Measurements from ENCODE around the gene RFX3.

Gene RFX3

DNA sequence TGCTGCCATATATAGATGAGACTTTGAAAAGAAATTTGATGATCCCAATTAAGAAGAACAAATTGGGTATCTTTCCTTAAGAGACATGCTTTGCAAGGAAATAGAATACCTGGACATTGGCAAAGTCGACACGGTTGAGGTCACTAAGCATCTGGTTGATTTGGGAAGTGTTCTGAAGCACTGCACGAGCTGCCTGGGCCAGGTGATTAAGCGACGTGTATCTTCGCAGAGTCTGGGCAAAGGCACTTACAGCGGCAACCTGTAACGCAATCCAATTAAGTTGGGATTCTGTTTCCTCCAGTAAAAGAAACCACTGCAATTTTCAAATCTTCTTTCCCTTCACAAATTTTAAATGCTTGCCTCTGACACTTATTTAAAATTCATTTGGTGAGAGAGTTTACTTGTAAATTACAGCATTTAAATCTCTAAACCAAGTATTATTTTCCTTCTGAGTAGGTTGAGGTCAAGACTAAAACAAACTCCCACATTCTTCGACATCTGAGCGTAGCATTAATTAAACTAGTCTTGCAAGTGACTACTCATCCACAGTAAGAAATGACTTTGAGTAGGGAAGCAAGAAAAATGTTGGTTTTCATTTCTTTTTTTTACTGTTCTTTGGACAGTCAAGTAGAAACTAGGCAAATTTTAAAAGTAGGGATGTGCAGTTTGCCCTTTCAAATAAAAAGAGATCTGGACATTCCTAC, 262.8 kb downstream of the RFX3 start:
- Histone ChIP-seq H3K36me3 (ENCODE audit: insufficient read depth, low read length) (no peaks in the 10 kb centered on the region), H3K9me3 (replicated peaks; ENCODE audit: low read length) (no peaks in the 10 kb centered on the region), H3K4me3 (ENCODE audit: low read length) (no peak overlapping the region), H3K4me1 (ENCODE audit: control insufficient read depth, insufficient read depth, low read length) (no peaks in the 10 kb centered on the region), H3K4me2 (ENCODE audit: low read length) (no peak overlapping the region), H3K27me3 (ENCODE audit: control insufficient read depth, insufficient read depth, low read length) (no peaks in the 10 kb centered on the region), H3K9ac (ENCODE audit: low read depth, low read length) (no peak overlapping the region)

- H3K36me3 ChIP-seq (ENCODE audit: insufficient read depth, low read length): no peaks in the 10 kb centered on the region
- no peak overlapping the region for H3K4me2 ChIP-seq (ENCODE audit: low read length)
- no peaks in the 10 kb centered on the region for H3K4me1 ChIP-seq (ENCODE audit: control insufficient read depth, insufficient read depth, low read length)
- no peaks in the 10 kb centered on the region for H3K27me3 ChIP-seq (ENCODE audit: control insufficient read depth, insufficient read depth, low read length)
- H3K4me3 ChIP-seq (ENCODE audit: low read length): no peak overlapping the region
- H3K9me3 ChIP-seq (replicated peaks; ENCODE audit: low read length): no peaks in the 10 kb centered on the region
- H3K9ac ChIP-seq (ENCODE audit: low read depth, low read length): no peak overlapping the region
These were observed 264.3 kb downstream of the RFX3 start for GRCh38 chr9:3261484-3261883.

GRCh38 chr9:3256571-3257330, 269.1 kb downstream of the RFX3 start:
- H3K27me3 ChIP-seq (ENCODE audit: control insufficient read depth, insufficient read depth, low read length): no peaks in the 10 kb centered on the region
- no peak overlapping the region for H3K9ac ChIP-seq (ENCODE audit: low read depth, low read length)
- no peak overlapping the region for H3K4me3 ChIP-seq (ENCODE audit: low read length)
- H3K4me2 ChIP-seq (ENCODE audit: low read length): no peak overlapping the region
- no peaks in the 10 kb centered on the region for H3K4me1 ChIP-seq (ENCODE audit: control insufficient read depth, insufficient read depth, low read length)
- H3K9me3 ChIP-seq (replicated peaks; ENCODE audit: low read length): no peaks in the 10 kb centered on the region
- no peaks in the 10 kb centered on the region for H3K36me3 ChIP-seq (ENCODE audit: insufficient read depth, low read length)

DNA sequence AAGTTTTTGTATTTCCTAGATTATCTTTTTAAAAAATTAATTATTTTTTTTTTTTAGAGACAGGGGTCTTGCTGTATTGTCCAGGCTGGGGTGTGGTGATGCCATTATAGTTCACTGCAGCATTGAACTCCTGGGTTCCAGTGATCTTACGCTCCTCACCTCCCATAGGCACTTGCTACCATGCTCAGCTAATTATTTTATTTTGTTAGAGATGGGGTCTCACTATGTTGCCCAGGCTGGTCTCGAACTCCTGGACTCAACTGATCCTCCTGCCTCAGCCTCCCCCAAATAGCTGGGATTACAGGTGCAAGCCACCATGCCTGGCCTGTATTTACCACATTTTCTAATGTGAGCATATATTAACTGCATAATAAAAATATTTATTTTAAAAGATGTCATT, 274.5 kb downstream of the RFX3 start:
- Histone ChIP-seq H3K4me1 (ENCODE audit: control insufficient read depth, insufficient read depth, low read length) (no peaks in the 10 kb centered on the region), H3K4me3 (ENCODE audit: low read length) (no peak overlapping the region), H3K27me3 (ENCODE audit: control insufficient read depth, insufficient read depth, low read length) (no peaks in the 10 kb centered on the region), H3K9ac (ENCODE audit: low read depth, low read length) (no peak overlapping the region), H3K4me2 (ENCODE audit: low read length) (no peak overlapping the region), H3K9me3 (replicated peaks; ENCODE audit: low read length) (no peaks in the 10 kb centered on the region), H3K36me3 (ENCODE audit: insufficient read depth, low read length) (no peaks in the 10 kb centered on the region)

DNA sequence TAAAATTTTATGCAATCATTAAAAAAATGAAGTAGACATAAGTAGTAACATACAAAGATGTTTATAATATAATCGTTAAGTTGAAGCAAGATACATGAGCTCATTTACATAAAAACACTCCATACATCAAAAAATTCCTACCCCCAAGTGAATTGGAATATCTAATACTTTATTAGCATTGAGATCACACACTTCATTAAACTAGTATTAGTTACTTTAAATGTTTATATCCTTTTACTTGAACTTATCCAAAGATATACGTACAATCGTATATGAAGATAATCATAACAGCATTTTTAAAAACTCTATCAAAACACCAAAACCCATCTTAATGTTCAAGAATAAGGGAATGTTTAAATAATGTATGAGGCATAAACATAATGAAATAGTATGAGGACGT, 275.1 kb downstream of the RFX3 start:
- Histone ChIP-seq H3K4me1 (ENCODE audit: control insufficient read depth, insufficient read depth, low read length) (no peaks in the 10 kb centered on the region), H3K4me3 (ENCODE audit: low read length) (no peak overlapping the region), H3K9me3 (replicated peaks; ENCODE audit: low read length) (no peaks in the 10 kb centered on the region)

DNA sequence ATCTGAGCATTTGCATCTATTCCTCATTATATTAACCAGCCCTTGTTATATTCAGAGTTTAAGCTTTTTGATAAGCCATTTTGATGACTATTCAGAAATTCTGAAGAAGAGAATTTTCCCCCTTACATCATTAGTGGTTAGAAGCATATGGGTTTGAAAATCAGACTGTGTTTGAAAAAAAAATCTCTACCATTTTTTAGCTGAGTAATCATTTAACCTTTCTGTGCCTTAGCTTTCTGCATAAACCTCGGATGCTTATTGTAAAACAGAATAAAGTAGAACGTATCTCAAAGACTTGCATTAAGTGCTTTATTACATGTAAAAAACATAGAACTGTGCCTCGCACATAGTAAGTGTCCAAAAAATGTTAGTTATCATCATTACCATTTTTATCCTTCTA, 278.6 kb downstream of the RFX3 start:
- H3K27me3 ChIP-seq (ENCODE audit: control insufficient read depth, insufficient read depth, low read length): no peaks in the 10 kb centered on the region
- H3K9ac ChIP-seq (ENCODE audit: low read depth, low read length): no peak overlapping the region
- H3K4me1 ChIP-seq (ENCODE audit: control insufficient read depth, insufficient read depth, low read length): no peaks in the 10 kb centered on the region
- no peaks in the 10 kb centered on the region for H3K9me3 ChIP-seq (replicated peaks; ENCODE audit: low read length)
- H3K4me3 ChIP-seq (ENCODE audit: low read length): no peak overlapping the region
- no peaks in the 10 kb centered on the region for H3K36me3 ChIP-seq (ENCODE audit: insufficient read depth, low read length)
- H3K4me2 ChIP-seq (ENCODE audit: low read length): no peak overlapping the region

More for the DNA sequence above, 275.1 kb downstream of the RFX3 start:
- H3K36me3 ChIP-seq (ENCODE audit: insufficient read depth, low read length): no peaks in the 10 kb centered on the region
- H3K9ac ChIP-seq (ENCODE audit: low read depth, low read length): no peak overlapping the region
- H3K4me2 ChIP-seq (ENCODE audit: low read length): no peak overlapping the region
- no peaks in the 10 kb centered on the region for H3K27me3 ChIP-seq (ENCODE audit: control insufficient read depth, insufficient read depth, low read length)

DNA sequence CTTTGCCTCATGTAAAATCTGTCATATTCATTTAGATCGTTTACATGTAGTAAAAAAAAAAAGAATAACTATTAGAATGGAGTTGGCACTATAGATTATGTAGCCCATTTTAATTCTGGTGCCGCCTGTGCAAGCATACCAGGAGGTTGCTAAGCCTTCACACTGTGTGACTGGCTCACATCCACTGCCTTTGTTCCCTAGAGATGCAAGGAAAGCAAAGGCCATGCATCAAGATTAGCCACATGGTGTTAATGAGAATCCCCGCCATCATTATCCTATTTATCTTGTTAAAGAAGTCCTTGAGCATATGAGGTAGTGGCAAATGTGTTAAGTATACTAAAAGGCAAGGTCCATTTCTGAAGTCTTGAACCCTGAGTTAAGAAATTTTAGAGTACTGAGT, 279.6 kb downstream of the RFX3 start:
- Histone ChIP-seq H3K4me2 (ENCODE audit: low read length) (no peak overlapping the region), H3K27me3 (ENCODE audit: control insufficient read depth, insufficient read depth, low read length) (no peaks in the 10 kb centered on the region), H3K9ac (ENCODE audit: low read depth, low read length) (no peak overlapping the region), H3K4me1 (ENCODE audit: control insufficient read depth, insufficient read depth, low read length) (no peaks in the 10 kb centered on the region), H3K36me3 (ENCODE audit: insufficient read depth, low read length) (no peaks in the 10 kb centered on the region), H3K9me3 (replicated peaks; ENCODE audit: low read length) (no peaks in the 10 kb centered on the region), H3K4me3 (ENCODE audit: low read length) (no peak overlapping the region)

- Histone ChIP-seq H3K4me3 (ENCODE audit: low read length) (no peak overlapping the region), H3K4me2 (ENCODE audit: low read length) (no peak overlapping the region), H3K27me3 (ENCODE audit: control insufficient read depth, insufficient read depth, low read length) (no peaks in the 10 kb centered on the region), H3K9me3 (replicated peaks; ENCODE audit: low read length) (no peaks in the 10 kb centered on the region), H3K4me1 (ENCODE audit: control insufficient read depth, insufficient read depth, low read length) (no peaks in the 10 kb centered on the region), H3K9ac (ENCODE audit: low read depth, low read length) (no peak overlapping the region), H3K36me3 (ENCODE audit: insufficient read depth, low read length) (no peaks in the 10 kb centered on the region)
These were observed 280.7 kb downstream of the RFX3 start for GRCh38 chr9:3244963-3245653.

DNA sequence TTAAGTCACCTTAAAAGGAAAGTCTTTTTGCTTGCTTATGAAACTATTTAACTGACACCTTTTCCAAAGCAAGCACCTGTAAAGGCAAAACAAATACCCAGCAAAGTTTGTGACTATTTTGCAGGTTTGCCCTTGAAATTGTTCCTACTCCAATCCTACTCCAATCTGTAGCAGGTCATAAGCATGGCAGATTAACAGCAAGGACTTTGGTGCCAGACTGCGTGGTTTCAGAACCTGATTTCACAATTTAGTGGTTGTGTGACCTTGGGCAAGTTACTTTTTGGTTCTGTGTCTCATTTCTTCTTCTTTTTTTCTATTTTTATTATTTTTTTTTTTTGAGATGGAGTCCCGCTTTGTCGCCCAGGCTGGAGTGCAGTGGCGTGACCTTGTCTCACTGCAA, 282.1 kb downstream of the RFX3 start:
- Histone ChIP-seq H3K9ac (ENCODE audit: low read depth, low read length) (no peak overlapping the region), H3K4me2 (ENCODE audit: low read length) (no peak overlapping the region), H3K9me3 (replicated peaks; ENCODE audit: low read length) (no peaks in the 10 kb centered on the region), H3K4me3 (ENCODE audit: low read length) (no peak overlapping the region), H3K36me3 (ENCODE audit: insufficient read depth, low read length) (no peaks in the 10 kb centered on the region), H3K4me1 (ENCODE audit: control insufficient read depth, insufficient read depth, low read length) (no peaks in the 10 kb centered on the region), H3K27me3 (ENCODE audit: control insufficient read depth, insufficient read depth, low read length) (no peaks in the 10 kb centered on the region)

GRCh38 chr9:3241290-3241689, 284.5 kb downstream of the RFX3 start:
- Histone ChIP-seq H3K9ac (ENCODE audit: low read depth, low read length) (no peak overlapping the region), H3K4me3 (ENCODE audit: low read length) (no peak overlapping the region), H3K9me3 (replicated peaks; ENCODE audit: low read length) (no peaks in the 10 kb centered on the region), H3K36me3 (ENCODE audit: insufficient read depth, low read length) (no peaks in the 10 kb centered on the region), H3K4me2 (ENCODE audit: low read length) (no peak overlapping the region), H3K4me1 (ENCODE audit: control insufficient read depth, insufficient read depth, low read length) (no peaks in the 10 kb centered on the region), H3K27me3 (ENCODE audit: control insufficient read depth, insufficient read depth, low read length) (no peaks in the 10 kb centered on the region)

DNA sequence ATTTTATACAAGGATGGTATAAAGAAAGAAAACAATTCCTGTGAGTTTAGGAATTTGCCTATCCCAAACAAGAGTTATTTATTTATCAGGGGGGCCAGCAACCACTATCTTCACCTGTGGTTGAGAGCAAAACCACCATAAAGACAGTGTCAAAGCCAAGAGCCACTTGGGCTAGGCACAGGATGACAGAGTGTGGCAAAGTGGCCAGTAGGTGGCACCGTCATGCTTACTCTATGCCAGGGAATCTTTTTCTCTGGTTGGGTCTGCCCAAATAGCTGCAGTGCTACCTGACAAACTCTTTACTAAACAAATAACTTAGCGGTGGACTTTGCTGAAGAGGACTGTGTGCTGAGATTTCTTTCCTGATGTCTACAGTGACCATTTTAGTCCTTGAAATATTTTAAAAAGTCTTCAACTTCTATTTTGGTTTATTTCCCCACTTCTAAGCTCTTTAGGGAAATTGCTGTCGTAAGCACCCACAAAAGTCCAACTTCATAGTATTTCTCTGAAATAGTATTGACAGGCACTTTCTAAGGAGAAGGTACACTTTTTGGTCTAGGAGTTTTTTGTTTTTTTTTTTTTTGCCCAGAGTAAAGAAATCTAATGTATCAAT, 285.0 kb downstream of the RFX3 start:
- H3K4me1 ChIP-seq (ENCODE audit: control insufficient read depth, insufficient read depth, low read length): no peaks in the 10 kb centered on the region

More for the DNA sequence above, 285.0 kb downstream of the RFX3 start:
- H3K9me3 ChIP-seq (replicated peaks; ENCODE audit: low read length): no peaks in the 10 kb centered on the region
- no peaks in the 10 kb centered on the region for H3K36me3 ChIP-seq (ENCODE audit: insufficient read depth, low read length)
- no peak overlapping the region for H3K4me3 ChIP-seq (ENCODE audit: low read length)
- H3K4me2 ChIP-seq (ENCODE audit: low read length): no peak overlapping the region
- H3K9ac ChIP-seq (ENCODE audit: low read depth, low read length): no peak overlapping the region
- H3K27me3 ChIP-seq (ENCODE audit: control insufficient read depth, insufficient read depth, low read length): no peaks in the 10 kb centered on the region

Data from skeletal muscle satellite cell (primary cell).